HEK293 (cell line): ENCODE results near the gene KRT80.

Source experiments
- CTCF ChIA-PET: fragments of 350-600 bp; formaldehyde crosslinking; extraction: SDS; loops from one replicate; lab custom pipeline; 2021; ENCODE audit warnings: antibody characterized with exemption; lab: Yijun Ruan, JAX
- POLR2A ChIA-PET: fragments of 300-600 bp; formaldehyde crosslinking; extraction: SDS; loops from one replicate; lab custom pipeline; 2020; ENCODE audit warnings: antibody characterized with exemption, inconsistent platforms; lab: Yijun Ruan, JAX
- H3K27ac ChIP-seq: fragments of 200-500 bp; sonication (Bioruptor generic); 2 replicates; pipeline ENCODE4 v1.5.1; 2014; ENCODE audit warnings: low read depth, low read length, control low read depth, inconsistent platforms; ENCODE audit errors: extremely low read depth
- H3K36me3 ChIP-seq, 2 experiments: fragments of 200-500 bp in 1 of 2; sonication (Bioruptor generic) in 1 of 2; 1 replicate in 1 of 2; 2 replicates in 1 of 2; pipeline ENCODE4 v1.5.1; 2014 to 2017; ENCODE audit warnings: inconsistent platforms in 2 of 2, low read length in 2 of 2; ENCODE audit not compliant: control insufficient read depth in 2 of 2, insufficient read depth in 1 of 2
- H3K4me1 ChIP-seq: fragments of 200-500 bp; sonication (Bioruptor generic); 2 replicates; pipeline ENCODE4 v1.5.1; 2014; ENCODE audit warnings: mild to moderate bottlenecking, low read length, inconsistent platforms; ENCODE audit not compliant: control insufficient read depth, insufficient read depth
- H3K4me3 ChIP-seq: 2 replicates; pipeline ENCODE4 v1.5.1; 2011; ENCODE audit warnings: low read depth, mild to moderate bottlenecking, control low read depth, low read length, moderate library complexity
- H3K9me3 ChIP-seq: fragments of 200-500 bp; sonication (Bioruptor generic); 2 replicates; pipeline ENCODE4 v1.5.1; 2014; ENCODE audit warnings: low read depth, low read length, inconsistent platforms; ENCODE audit not compliant: control insufficient read depth, insufficient read depth
- BCL6B ChIP-seq: fragments of 450-650 bp; formaldehyde crosslinking; IDR thresholded peaks from 2 replicates; pipeline ENCODE4 v1.5.1; 2017; ENCODE audit warnings: missing biosample characterization, missing genetic modification characterization
- CTCF ChIP-seq: fragments of 450-650 bp; formaldehyde crosslinking; IDR thresholded peaks from 2 replicates; pipeline ENCODE4 v1.5.1; 2016; ENCODE audit warnings: missing biosample characterization, missing genetic modification characterization
- EGR2 ChIP-seq: fragments of 450-650 bp; formaldehyde crosslinking; IDR thresholded peaks from 2 replicates; pipeline ENCODE4 v1.5.1; 2016; ENCODE audit warnings: low read depth, missing biosample characterization, missing genetic modification characterization
- FEZF1 ChIP-seq: fragments of 450-650 bp; formaldehyde crosslinking; IDR thresholded peaks from 2 replicates; pipeline ENCODE4 v1.5.1; 2016; ENCODE audit warnings: missing biosample characterization, missing genetic modification characterization
- HOXA7 ChIP-seq: sonication (generic); formaldehyde crosslinking; IDR thresholded peaks from 2 replicates; pipeline ENCODE4 v1.8.1; 2022; ENCODE audit warnings: missing genetic modification reagents, borderline replicate concordance
- HOXC10 ChIP-seq: sonication (generic); formaldehyde crosslinking; IDR thresholded peaks from 2 replicates; pipeline ENCODE4 v1.8.1; 2023; ENCODE audit warnings: mild to moderate bottlenecking, missing genetic modification reagents
- KLF16 ChIP-seq: fragments of 450-650 bp; formaldehyde crosslinking; IDR thresholded peaks from 2 replicates; pipeline ENCODE4 v1.5.1; 2017; ENCODE audit warnings: missing biosample characterization, missing genetic modification characterization
- PRDM10 ChIP-seq: fragments of 450-650 bp; formaldehyde crosslinking; IDR thresholded peaks from 2 replicates; pipeline ENCODE4 v1.5.1; 2016; ENCODE audit warnings: missing biosample characterization, missing genetic modification characterization
- SP2 ChIP-seq: fragments of 450-650 bp; formaldehyde crosslinking; IDR thresholded peaks from 2 replicates; pipeline ENCODE4 v1.5.1; 2016; ENCODE audit warnings: missing biosample characterization, missing genetic modification characterization
- ZFHX2 ChIP-seq: fragments of 450-650 bp; formaldehyde crosslinking; conservative IDR thresholded peaks from 2 replicates; pipeline ENCODE4 v1.5.1; 2016; ENCODE audit warnings: missing biosample characterization, missing genetic modification characterization
- ZIC2 ChIP-seq: fragments of 450-650 bp; formaldehyde crosslinking; IDR thresholded peaks from 2 replicates; pipeline ENCODE4 v1.5.1; 2016; ENCODE audit warnings: missing biosample characterization, missing genetic modification characterization
- ZNF112 ChIP-seq: fragments of 450-650 bp; formaldehyde crosslinking; IDR thresholded peaks from 2 replicates; pipeline ENCODE4 v1.5.0; 2017; ENCODE audit warnings: missing biosample characterization, missing genetic modification characterization
- ZNF19 ChIP-seq: fragments of 450-650 bp; formaldehyde crosslinking; IDR thresholded peaks from 2 replicates; pipeline ENCODE4; 2016; ENCODE audit warnings: missing biosample characterization, missing genetic modification characterization, low read depth
- ZNF202 ChIP-seq: fragments of 450-650 bp; formaldehyde crosslinking; IDR thresholded peaks from 2 replicates; pipeline ENCODE4 v1.5.1; 2016; ENCODE audit warnings: missing biosample characterization, missing genetic modification characterization, borderline replicate concordance
- ZNF24 ChIP-seq: fragments of 450-650 bp; formaldehyde crosslinking; IDR thresholded peaks from 2 replicates; pipeline ENCODE4 v1.5.1; 2016; ENCODE audit warnings: missing biosample characterization, missing genetic modification characterization
- ZNF391 ChIP-seq: fragments of 450-650 bp; formaldehyde crosslinking; IDR thresholded peaks from 2 replicates; pipeline ENCODE4 v1.5.1; 2016; ENCODE audit warnings: low read depth, missing biosample characterization, missing genetic modification characterization, borderline replicate concordance
- ZNF416 ChIP-seq: fragments of 450-650 bp; formaldehyde crosslinking; IDR thresholded peaks from 2 replicates; pipeline ENCODE4 v1.5.1; 2016; ENCODE audit warnings: missing biosample characterization, missing genetic modification characterization
- ZNF513 ChIP-seq: fragments of 450-650 bp; IDR thresholded peaks from 2 replicates; pipeline ENCODE4 v1.5.1; 2018; ENCODE audit warnings: missing biosample characterization, missing genetic modification characterization
- ZNF548 ChIP-seq: fragments of 450-650 bp; formaldehyde crosslinking; IDR thresholded peaks from 2 replicates; pipeline ENCODE4 v1.5.1; 2016; ENCODE audit warnings: missing biosample characterization, missing genetic modification characterization
- ZNF561 ChIP-seq: fragments of 450-650 bp; IDR thresholded peaks from 2 replicates; pipeline ENCODE4 v1.5.1; 2018; ENCODE audit warnings: missing biosample characterization, missing genetic modification characterization, borderline replicate concordance
- ZNF837 ChIP-seq: fragments of 450-650 bp; formaldehyde crosslinking; IDR thresholded peaks from 2 replicates; pipeline ENCODE4 v1.5.1; 2016; ENCODE audit warnings: missing biosample characterization, missing genetic modification characterization
- ZNF843 ChIP-seq: fragments of 450-650 bp; formaldehyde crosslinking; IDR thresholded peaks from 2 replicates; pipeline ENCODE4 v1.5.1; 2016; ENCODE audit warnings: missing biosample characterization, missing genetic modification characterization
- ZSCAN23 ChIP-seq: fragments of 450-650 bp; formaldehyde crosslinking; IDR thresholded peaks from 2 replicates; pipeline ENCODE4 v1.5.1; 2016; ENCODE audit warnings: missing biosample characterization, missing genetic modification characterization
- TF ChIP-seq, protein P1 (sequence below): fragments of 450-650 bp; formaldehyde crosslinking; IDR thresholded peaks from 2 replicates; pipeline ENCODE4 v1.5.1; 2016; ENCODE audit warnings: missing biosample characterization, missing genetic modification characterization

Gene KRT80

GRCh38 chr12:52200781-52201450 lies 9.1 kb upstream of the KRT80 start:
- ChIA-PET CTCF (interaction anchor here (0.6 to 1.7 kb wide), 4 partner anchors 13 to 161 kb away, joined by 3 to 7 read pairs (median 4); no protein-coding TSS in a partner anchor), POLR2A (interaction anchor here (0.6 to 1.5 kb wide), 3 partner anchors 9 to 703 kb away, joined by 3 to 4 read pairs (median 3); partner anchors contain the start of gene KRT80)
- H3K9me3 ChIP-seq: no peaks in the 10 kb centered on the region
- TF ChIP-seq ZNF513 (tag by site-specific recombination) (no peak), EGR2 (peak; percentile 36; the same call in 1 of the 2 replicates), ZIC2 (peak; percentile 23), ZNF391 (tag by site-specific recombination) (no peak)
- H3K36me3 ChIP-seq: no peaks in the 10 kb centered on the region
- peaks cover 8% of the 10 kb centered on the region; the same call in 1 of the 2 replicates for H3K4me1 ChIP-seq
- H3K27ac ChIP-seq: no peak overlapping the region
- H3K4me3 ChIP-seq: no peak overlapping the region

DNA sequence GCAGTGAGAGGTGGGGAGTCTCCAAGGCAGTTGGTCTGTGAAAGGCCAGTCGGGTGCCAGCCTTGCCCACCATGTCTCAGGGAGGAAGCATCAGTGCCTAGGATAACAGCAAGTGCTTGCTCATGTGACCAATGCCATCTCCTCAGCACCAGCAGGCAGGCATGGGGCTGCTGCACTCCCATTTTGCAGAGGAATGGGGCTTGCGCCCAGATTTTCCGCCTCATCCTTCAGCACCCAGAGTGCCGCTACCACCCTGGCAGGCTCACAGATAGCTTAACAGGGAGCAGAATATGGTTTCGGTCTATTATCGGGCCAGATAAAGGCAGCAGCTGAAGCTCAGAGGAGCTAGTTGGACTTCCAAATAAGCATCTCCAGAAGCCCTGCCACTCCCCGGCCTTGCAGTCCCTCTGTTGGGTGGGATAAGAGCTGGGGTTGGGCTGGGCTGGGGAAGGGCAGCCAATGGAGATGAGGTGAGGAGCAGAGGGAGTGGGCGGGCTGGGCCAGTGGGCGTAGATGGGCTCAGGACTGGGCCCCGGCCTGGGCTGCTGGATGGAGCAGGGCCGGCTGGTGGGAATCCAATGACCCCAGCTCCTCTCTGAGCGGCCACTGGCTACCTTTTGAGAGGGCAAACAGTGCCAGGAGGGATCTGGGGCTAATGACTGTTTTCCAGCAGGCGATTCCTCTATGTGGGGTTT lies 8.4 kb upstream of the KRT80 start:
- no peaks in the 10 kb centered on the region for H3K36me3 ChIP-seq
- H3K9me3 ChIP-seq: no peaks in the 10 kb centered on the region
- CTCF ChIA-PET: interaction anchor here (0.6 to 1.3 kb wide), 5 partner anchors 10 to 28 kb away, joined by 3 to 7 read pairs (median 3); no protein-coding TSS in a partner anchor
- no peak overlapping the region for H3K27ac ChIP-seq
- H3K4me1 ChIP-seq: peaks cover 8% of the 10 kb centered on the region; the same call in 1 of the 2 replicates
- no peak overlapping the region for H3K4me3 ChIP-seq
- POLR2A ChIA-PET: interaction anchor here (0.6 to 0.8 kb wide), 2 partner anchors 8 to 704 kb away, joined by 3 read pairs; partner anchors contain the start of gene KRT80
- TF ChIP-seq BCL6B (tag by site-specific recombination) (no peak), FEZF1 (tag by site-specific recombination) (no peak), ZNF561 (tag by site-specific recombination) (no peak), EGR2 (peak; percentile 24; the same call in 1 of the 2 replicates), ZSCAN23 (tag by site-specific recombination) (no peak), ZNF548 (tag by site-specific recombination) (no peak), ZFHX2 (tag by site-specific recombination) (peak; percentile 62), ZNF202 (no peak), ZNF837 (tag by site-specific recombination) (no peak), KLF16 (no peak), ZNF416 (tag by site-specific recombination) (no peak), PRDM10 (tag by site-specific recombination) (no peak), HOXA7 (CRISPR knock-in tag) (no peak), CTCF (tag by site-specific recombination) (no peak), HOXC10 (CRISPR knock-in tag) (no peak), ZNF24 (tag by site-specific recombination) (no peak), ZNF112 (tag by site-specific recombination) (no peak), ZNF843 (no peak), SP2 (peak; percentile 38), ZNF19 (tag by site-specific recombination) (no peak)
- TF ChIP-seq, protein P1, sequence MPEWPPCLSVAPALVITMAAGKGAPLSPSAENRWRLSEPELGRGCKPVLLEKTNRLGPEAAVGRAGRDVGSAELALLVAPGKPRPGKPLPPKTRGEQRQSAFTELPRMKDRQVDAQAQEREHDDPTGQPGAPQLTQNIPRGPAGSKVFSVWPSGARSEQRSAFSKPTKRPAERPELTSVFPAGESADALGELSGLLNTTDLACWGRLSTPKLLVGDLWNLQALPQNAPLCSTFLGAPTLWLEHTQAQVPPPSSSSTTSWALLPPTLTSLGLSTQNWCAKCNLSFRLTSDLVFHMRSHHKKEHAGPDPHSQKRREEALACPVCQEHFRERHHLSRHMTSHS: no peak
